ENCODE measurements around the gene STK32A.

Gene STK32A

GRCh38 chr5:147303251-147303650, 68.4 kb downstream of the STK32A start:
- no peak for DNase-seq (ENCODE audit: low read depth)
- TF ChIP-seq MYC (IDR thresholded peaks at IDR 0.05; ENCODE audit: low read depth, low read length) (no peak), POLR2A (IDR thresholded peaks at IDR 0.05; ENCODE audit: extremely low read depth, insufficient read length) (no peak), MAX (IDR thresholded peaks at IDR 0.05; ENCODE audit: low read depth, low read length) (no peak)
- TF ChIP-seq, protein P1, sequence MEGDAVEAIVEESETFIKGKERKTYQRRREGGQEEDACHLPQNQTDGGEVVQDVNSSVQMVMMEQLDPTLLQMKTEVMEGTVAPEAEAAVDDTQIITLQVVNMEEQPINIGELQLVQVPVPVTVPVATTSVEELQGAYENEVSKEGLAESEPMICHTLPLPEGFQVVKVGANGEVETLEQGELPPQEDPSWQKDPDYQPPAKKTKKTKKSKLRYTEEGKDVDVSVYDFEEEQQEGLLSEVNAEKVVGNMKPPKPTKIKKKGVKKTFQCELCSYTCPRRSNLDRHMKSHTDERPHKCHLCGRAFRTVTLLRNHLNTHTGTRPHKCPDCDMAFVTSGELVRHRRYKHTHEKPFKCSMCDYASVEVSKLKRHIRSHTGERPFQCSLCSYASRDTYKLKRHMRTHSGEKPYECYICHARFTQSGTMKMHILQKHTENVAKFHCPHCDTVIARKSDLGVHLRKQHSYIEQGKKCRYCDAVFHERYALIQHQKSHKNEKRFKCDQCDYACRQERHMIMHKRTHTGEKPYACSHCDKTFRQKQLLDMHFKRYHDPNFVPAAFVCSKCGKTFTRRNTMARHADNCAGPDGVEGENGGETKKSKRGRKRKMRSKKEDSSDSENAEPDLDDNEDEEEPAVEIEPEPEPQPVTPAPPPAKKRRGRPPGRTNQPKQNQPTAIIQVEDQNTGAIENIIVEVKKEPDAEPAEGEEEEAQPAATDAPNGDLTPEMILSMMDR (IDR thresholded peaks at IDR 0.05; ENCODE audit: low read depth, low read length) = no peak
- H3K4me3 ChIP-seq (ENCODE audit: low read depth, low read length) = no peak overlapping the region

DNA sequence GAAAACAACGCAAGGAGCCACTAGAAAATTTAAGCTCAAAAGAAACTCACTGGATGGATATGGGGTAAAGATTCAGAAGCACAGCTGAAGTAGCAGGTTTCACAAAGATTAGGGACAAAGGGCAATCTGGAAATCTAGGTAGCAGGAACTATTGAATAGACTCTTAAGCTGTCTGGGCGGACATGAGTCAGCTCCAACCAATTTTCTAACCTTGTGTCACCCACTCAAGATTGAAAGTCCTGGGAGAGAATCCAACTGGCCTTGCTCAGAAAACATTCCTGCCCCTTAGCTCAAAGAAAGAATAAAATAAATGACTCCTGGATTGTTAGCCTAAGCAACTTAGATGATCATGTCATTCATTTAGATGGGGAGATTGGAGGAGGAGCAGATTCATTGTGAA, 69.2 kb downstream of the STK32A start:
- no peak overlapping the region for H3K4me3 ChIP-seq (ENCODE audit: low read depth, low read length)
- no peak for DNase-seq (ENCODE audit: low read depth)
- TF ChIP-seq MYC (IDR thresholded peaks at IDR 0.05; ENCODE audit: low read depth, low read length) (no peak), POLR2A (IDR thresholded peaks at IDR 0.05; ENCODE audit: extremely low read depth, insufficient read length) (no peak), MAX (IDR thresholded peaks at IDR 0.05; ENCODE audit: low read depth, low read length) (no peak)
- TF ChIP-seq, protein P1 (IDR thresholded peaks at IDR 0.05; ENCODE audit: low read depth, low read length) = no peak

DNA sequence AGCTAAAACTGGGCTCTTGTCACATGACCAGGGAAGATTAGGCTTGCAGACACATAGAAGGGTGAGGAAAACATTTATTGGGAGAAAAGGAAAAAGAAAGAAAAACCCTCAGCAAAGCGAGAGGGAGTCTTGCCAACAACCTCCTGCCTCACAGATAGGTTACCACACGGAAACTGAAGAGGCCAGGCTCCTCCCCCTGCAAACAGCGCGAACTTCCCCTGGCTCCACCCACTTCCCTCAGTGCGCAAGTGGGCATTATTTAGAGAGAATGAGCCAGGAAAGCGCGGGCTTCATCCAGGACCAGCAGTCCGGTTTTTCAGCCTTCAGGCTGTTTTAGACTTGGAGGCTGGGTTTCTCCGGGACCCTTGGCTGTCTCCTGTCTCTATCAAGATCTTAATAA, 70.3 kb downstream of the STK32A start:
- DNase-seq (ENCODE audit: low read depth) = no peak
- TF ChIP-seq MAX (IDR thresholded peaks at IDR 0.05; ENCODE audit: low read depth, low read length) (no peak), MYC (IDR thresholded peaks at IDR 0.05; ENCODE audit: low read depth, low read length) (no peak), POLR2A (IDR thresholded peaks at IDR 0.05; ENCODE audit: extremely low read depth, insufficient read length) (no peak)
- TF ChIP-seq, protein P1 (IDR thresholded peaks at IDR 0.05; ENCODE audit: low read depth, low read length) = no peak
- no peak overlapping the region for H3K4me3 ChIP-seq (ENCODE audit: low read depth, low read length)

- H3K4me3 ChIP-seq (ENCODE audit: low read depth, low read length) = no peak overlapping the region
- no peak for DNase-seq (ENCODE audit: low read depth)
- TF ChIP-seq POLR2A (IDR thresholded peaks at IDR 0.05; ENCODE audit: extremely low read depth, insufficient read length) = no peak
- TF ChIP-seq, protein P1 (IDR thresholded peaks at IDR 0.05; ENCODE audit: low read depth, low read length) = no peak
- no peak for TF ChIP-seq MAX (IDR thresholded peaks at IDR 0.05; ENCODE audit: low read depth, low read length)
- TF ChIP-seq MYC (IDR thresholded peaks at IDR 0.05; ENCODE audit: low read depth, low read length) = no peak
These were observed 71.5 kb downstream of the STK32A start for GRCh38 chr5:147306351-147306750.

GRCh38 chr5:147307170-147307569, 72.3 kb downstream of the STK32A start:
- no peak overlapping the region for H3K4me3 ChIP-seq (ENCODE audit: low read depth, low read length)
- TF ChIP-seq, protein P1 (IDR thresholded peaks at IDR 0.05; ENCODE audit: low read depth, low read length) = no peak
- no peak for TF ChIP-seq MAX (IDR thresholded peaks at IDR 0.05; ENCODE audit: low read depth, low read length)
- TF ChIP-seq MYC (IDR thresholded peaks at IDR 0.05; ENCODE audit: low read depth, low read length) = no peak
- TF ChIP-seq POLR2A (IDR thresholded peaks at IDR 0.05; ENCODE audit: extremely low read depth, insufficient read length) = no peak
- DNase-seq (ENCODE audit: low read depth) = no peak

GRCh38 chr5:147309621-147310020, 74.8 kb downstream of the STK32A start:
- DNase-seq (ENCODE audit: low read depth) = peak; percentile 6
- H3K4me3 ChIP-seq (ENCODE audit: low read depth, low read length) = no peak overlapping the region
- TF ChIP-seq POLR2A (IDR thresholded peaks at IDR 0.05; ENCODE audit: extremely low read depth, insufficient read length) = no peak
- TF ChIP-seq, protein P1 (IDR thresholded peaks at IDR 0.05; ENCODE audit: low read depth, low read length) = no peak
- no peak for TF ChIP-seq MYC (IDR thresholded peaks at IDR 0.05; ENCODE audit: low read depth, low read length)
- no peak for TF ChIP-seq MAX (IDR thresholded peaks at IDR 0.05; ENCODE audit: low read depth, low read length)

Data from NB4 (cell line).